MCF 10A (cell line): Measurements from ENCODE around the gene FCAMR. TPM values are rescaled to one million over a fixed set of nuclear protein-coding genes. Genes with fewer than 3 reads are reported as not detected.

Source experiments
- BruUV-seq: library from RNA; stranded (reverse); fragments of 400-500 nt; replicated peaks from 2 replicates; lab custom pipeline; 2021; lab: Mats Ljungman, UMichigan
- CTCF ChIA-PET: fragments of 300-600 bp; sonication (Branson Sonifier 250); formaldehyde crosslinking; extraction: SDS; loops from one replicate; lab custom pipeline; 2021; ENCODE audit warnings: antibody characterized with exemption, inconsistent platforms; lab: Yijun Ruan, JAX
- POLR2A ChIA-PET: fragments of 300-600, 350-650 bp; sonication (Branson Sonifier 250); formaldehyde crosslinking; extraction: SDS; loops from one replicate; lab custom pipeline; 2020; ENCODE audit warnings: antibody characterized with exemption, inconsistent platforms; lab: Yijun Ruan, JAX
- DNase-seq: peaks from one replicate; pipeline ENCODE4 v3.0.0-alpha.2; 2018; ENCODE audit not compliant: unreplicated experiment
- H3K27ac Mint-ChIP-seq: one replicate; pipeline ENCODE4 v1.8.0; 2022; ENCODE audit warnings: mild to moderate bottlenecking, low read depth, mixed read lengths; ENCODE audit not compliant: unreplicated experiment
- H3K27me3 Mint-ChIP-seq: one replicate; pipeline ENCODE4 v1.8.0; 2022; ENCODE audit warnings: mixed read lengths; ENCODE audit not compliant: insufficient read depth, unreplicated experiment
- H3K36me3 Mint-ChIP-seq: one replicate; pipeline ENCODE4 v1.8.0; 2022; ENCODE audit warnings: mild to moderate bottlenecking, moderate library complexity, mixed read lengths; ENCODE audit not compliant: insufficient read depth, unreplicated experiment
- H3K4me1 Mint-ChIP-seq: one replicate; pipeline ENCODE4 v1.8.0; 2022; ENCODE audit warnings: mixed read lengths; ENCODE audit not compliant: insufficient read depth, unreplicated experiment
- H3K4me3 Mint-ChIP-seq: one replicate; pipeline ENCODE4 v1.8.0; 2022; ENCODE audit warnings: mild to moderate bottlenecking, moderate library complexity, mixed read lengths; ENCODE audit not compliant: unreplicated experiment
- H3K9me3 Mint-ChIP-seq: one replicate; pipeline ENCODE4 v1.8.0; 2022; ENCODE audit warnings: mixed read lengths; ENCODE audit not compliant: unreplicated experiment
- intact Hi-C: fragments of 100-400 bp; cut with micrococcal nuclease; formaldehyde crosslinking; loops from 2 replicates; pipeline ENCODE4 v1.14.1; 2022
- total RNA-seq: library from RNA; stranded (reverse); gene quantifications from 2 replicates; pipeline ENCODE4 v1.2.3, GENCODE V29; 2022
- TF ChIP-seq, protein P1 (sequence below): fragments of 200-600 bp; IDR thresholded peaks from one replicate; pipeline ENCODE4 v1.8.0; 2022; ENCODE audit warnings: antibody characterized with exemption, mild to moderate bottlenecking; ENCODE audit not compliant: unreplicated experiment

Gene FCAMR
- total RNA-seq, 1 experiment from 2014 or later, result not detected

DNA sequence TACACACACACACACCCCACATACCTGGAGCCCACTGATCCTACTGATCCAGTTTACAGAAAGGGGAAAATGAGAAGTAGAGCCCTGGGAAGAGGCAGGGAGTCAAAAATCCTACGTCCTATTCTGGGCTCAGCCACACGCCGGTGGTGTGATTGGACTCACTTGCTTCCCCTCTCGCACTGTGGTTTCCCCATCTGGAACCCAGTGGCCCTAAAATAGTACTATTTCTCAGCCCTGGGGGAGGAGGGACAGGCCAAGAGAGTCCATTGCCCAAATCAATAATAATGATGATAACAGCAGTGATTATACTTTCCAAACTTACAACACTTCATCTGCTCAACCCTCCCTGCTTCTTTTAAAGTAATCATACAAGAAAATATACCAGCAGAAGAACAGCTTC is 21.1 kb downstream of the FCAMR start:
- DNase-seq, result no peak
- ChIA-PET POLR2A (interaction anchor here (0.5 kb wide), 1 partner anchor 123 kb away, joined by 3 read pairs; no protein-coding TSS in a partner anchor), CTCF (interaction anchor here (1.0 to 4.4 kb wide), 6 partner anchors 13 to 404 kb away, joined by 3 to 20 read pairs (median 4); no protein-coding TSS in a partner anchor)
- Mint-ChIP-seq H3K27ac (no peak overlapping the region), H3K9me3 (no peaks in the 10 kb centered on the region), H3K4me1 (peaks cover 8% of the 10 kb centered on the region), H3K27me3 (peaks cover 27% of the 10 kb centered on the region), H3K4me3 (no peak overlapping the region), H3K36me3 (no peaks in the 10 kb centered on the region)
- intact Hi-C loops, result no loop called here
- BruUV-seq, result no TSS peak
- TF ChIP-seq, protein P1, sequence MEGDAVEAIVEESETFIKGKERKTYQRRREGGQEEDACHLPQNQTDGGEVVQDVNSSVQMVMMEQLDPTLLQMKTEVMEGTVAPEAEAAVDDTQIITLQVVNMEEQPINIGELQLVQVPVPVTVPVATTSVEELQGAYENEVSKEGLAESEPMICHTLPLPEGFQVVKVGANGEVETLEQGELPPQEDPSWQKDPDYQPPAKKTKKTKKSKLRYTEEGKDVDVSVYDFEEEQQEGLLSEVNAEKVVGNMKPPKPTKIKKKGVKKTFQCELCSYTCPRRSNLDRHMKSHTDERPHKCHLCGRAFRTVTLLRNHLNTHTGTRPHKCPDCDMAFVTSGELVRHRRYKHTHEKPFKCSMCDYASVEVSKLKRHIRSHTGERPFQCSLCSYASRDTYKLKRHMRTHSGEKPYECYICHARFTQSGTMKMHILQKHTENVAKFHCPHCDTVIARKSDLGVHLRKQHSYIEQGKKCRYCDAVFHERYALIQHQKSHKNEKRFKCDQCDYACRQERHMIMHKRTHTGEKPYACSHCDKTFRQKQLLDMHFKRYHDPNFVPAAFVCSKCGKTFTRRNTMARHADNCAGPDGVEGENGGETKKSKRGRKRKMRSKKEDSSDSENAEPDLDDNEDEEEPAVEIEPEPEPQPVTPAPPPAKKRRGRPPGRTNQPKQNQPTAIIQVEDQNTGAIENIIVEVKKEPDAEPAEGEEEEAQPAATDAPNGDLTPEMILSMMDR, result no peak

GRCh38 chr1:206947255-206947654 is 23.0 kb downstream of the FCAMR start:
- TF ChIP-seq, protein P1, result no peak
- Mint-ChIP-seq H3K9me3 (no peaks in the 10 kb centered on the region), H3K4me3 (no peak overlapping the region), H3K4me1 (peaks cover 5% of the 10 kb centered on the region), H3K27me3 (peaks cover 39% of the 10 kb centered on the region), H3K36me3 (no peaks in the 10 kb centered on the region), H3K27ac (no peak overlapping the region)
- DNase-seq, result no peak
- POLR2A ChIA-PET, result interaction anchor here (1.1 kb wide), 1 partner anchor 35 kb away, joined by 3 read pairs; no protein-coding TSS in a partner anchor
- CTCF ChIA-PET, result interaction anchor here (0.6 to 1.7 kb wide), 9 partner anchors 14 to 221 kb away, joined by 3 to 13 read pairs (median 4); no protein-coding TSS in a partner anchor
- intact Hi-C loops, result no loop called here
- no TSS peak for BruUV-seq

DNA sequence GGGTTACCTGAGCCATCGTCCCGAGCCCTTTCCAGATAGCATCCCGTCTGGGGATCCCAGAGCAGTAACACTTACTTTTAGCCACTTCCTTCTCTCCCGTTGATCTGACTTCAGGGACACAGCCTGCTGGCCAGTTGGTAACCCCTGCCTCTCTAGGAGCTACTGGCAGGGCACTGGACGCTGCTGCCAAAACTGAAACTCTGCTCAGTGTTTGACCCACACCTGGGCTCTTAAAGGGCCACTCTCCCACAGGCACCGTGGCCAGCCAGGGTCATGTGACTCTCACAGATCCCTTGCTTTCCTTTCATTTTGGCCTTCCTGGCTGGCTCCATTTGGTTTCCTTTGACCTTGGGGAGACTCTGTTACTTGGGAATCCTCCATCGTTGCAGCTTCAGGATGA is 24.0 kb downstream of the FCAMR start, which contains the start of gene PIGR:
TSS of gene PIGR (minus strand) at position 206 of the 400 bp plus-strand sequence. CDS start 5,935 bp downstream, outside the sequence.
- H3K36me3 Mint-ChIP-seq, result no peaks in the 10 kb centered on the region
- DNase-seq, result no peak
- ChIA-PET CTCF (interaction anchor here (0.6 to 1.6 kb wide), 9 partner anchors 13 to 316 kb away, joined by 3 to 13 read pairs (median 4); no protein-coding TSS in a partner anchor), POLR2A (interaction anchor here (0.6 kb wide), 1 partner anchor 35 kb away, joined by 4 read pairs; no protein-coding TSS in a partner anchor)
- H3K9me3 Mint-ChIP-seq, result no peaks in the 10 kb centered on the region
- BruUV-seq, result no TSS peak
- no peaks in the 10 kb centered on the region for H3K4me1 Mint-ChIP-seq
- TF ChIP-seq, protein P1, result no peak
- peaks cover 39% of the 10 kb centered on the region for H3K27me3 Mint-ChIP-seq
- no peak within 1 kb of the TSS for H3K27ac Mint-ChIP-seq
- intact Hi-C loops, result no loop called here
- H3K4me3 Mint-ChIP-seq, result no peak within 1 kb of the TSS

GRCh38 chr1:206945779-206946178 is 24.5 kb downstream of the FCAMR start:
- CTCF ChIA-PET, result interaction anchor here (0.6 to 1.6 kb wide), 7 partner anchors 9 to 316 kb away, joined by 3 to 6 read pairs (median 4); no protein-coding TSS in a partner anchor
- no peaks in the 10 kb centered on the region for H3K9me3 Mint-ChIP-seq
- no TSS peak for BruUV-seq
- no peaks in the 10 kb centered on the region for H3K4me1 Mint-ChIP-seq
- DNase-seq, result no peak
- no peaks in the 10 kb centered on the region for H3K36me3 Mint-ChIP-seq
- no peak overlapping the region for H3K27ac Mint-ChIP-seq
- intact Hi-C loops, result no loop called here
- TF ChIP-seq, protein P1, result no peak
- no peak overlapping the region for H3K4me3 Mint-ChIP-seq
- POLR2A ChIA-PET, result interaction anchor here (0.6 to 0.7 kb wide), 2 partner anchors 35 to 74 kb away, joined by 3 to 4 read pairs; no protein-coding TSS in a partner anchor
- peaks cover 39% of the 10 kb centered on the region for H3K27me3 Mint-ChIP-seq
